B cell (primary cell): ENCODE measurements around the gene SLC16A10. TPM values are rescaled to one million over a fixed set of nuclear protein-coding genes. Genes with fewer than 3 reads are reported as not detected.

Experiments
- ATAC-seq: fragments of 200-7000 bp; cut with Tn5 transposase; one replicate; pipeline ENCODE4 v1.10.0; 2021; ENCODE audit warnings: low read depth, mild to moderate bottlenecking, moderate number of reproducible peaks, moderate library complexity
- CTCF ChIA-PET: fragments of 350-600 bp; sonication (Branson Sonifier 250); formaldehyde crosslinking; loops from one replicate; lab custom pipeline; 2021; ENCODE audit warnings: antibody characterized with exemption, inconsistent platforms; lab: Charles Lee
- POLR2A ChIA-PET: fragments of 350-600 bp; sonication (Branson Sonifier 250); formaldehyde crosslinking; loops from one replicate; lab custom pipeline; 2021; ENCODE audit warnings: antibody characterized with exemption; lab: Charles Lee
- DNase-seq: peaks from one replicate; pipeline ENCODE4 v3.0.0; 2013
- H2AFZ ChIP-seq: 2 replicates; pipeline ENCODE4 v1.6.1; 2012; ENCODE audit warnings: mild to moderate bottlenecking, low read depth, low read length; ENCODE audit not compliant: insufficient read depth, poor library complexity, severe bottlenecking
- H3K27ac ChIP-seq, 2 donors: 1 replicate in 1 of 2; 2 replicates in 1 of 2; pipeline ENCODE4 v1.5.1; 2012 to 2013; ENCODE audit warnings: low read length in 2 of 2, mild to moderate bottlenecking in 2 of 2, moderate library complexity in 1 of 2
- H3K27me3 ChIP-seq, 4 experiments: fragments of 200-600 bp in 1 of 4; sonication (generic) in 1 of 4; replicated peaks in 1 of 4; 1 replicate in 2 of 4; 2 replicates in 2 of 4; pipeline versions ENCODE4 v1.6.1 to v1.7.0; 2013 to 2016; ENCODE audit warnings: low read length in 3 of 4, mild to moderate bottlenecking in 2 of 4, mixed read lengths in 1 of 4, moderate library complexity in 1 of 4; ENCODE audit not compliant: insufficient read depth in 4 of 4, control insufficient read depth in 3 of 4; ENCODE audit errors: control extremely low read depth in 1 of 4
- H3K36me3 ChIP-seq, 2 experiments: replicated peaks in 1 of 2; 1 replicate in 1 of 2; 2 replicates in 1 of 2; pipeline versions ENCODE4 v1.6.1 to v1.7.1; 2013; ENCODE audit warnings: low read length in 1 of 2; ENCODE audit not compliant: insufficient read depth in 2 of 2, control insufficient read depth in 1 of 2; ENCODE audit errors: control extremely low read depth in 1 of 2, extremely low read depth in 1 of 2
- H3K4me1 ChIP-seq, 2 donors: fragments of 200-600 bp in 1 of 2; sonication (generic) in 1 of 2; 1 replicate in 1 of 2; 2 replicates in 1 of 2; pipeline versions ENCODE4 v1.5.1 to v1.6.1; 2013 to 2017; ENCODE audit warnings: low read length in 2 of 2; ENCODE audit not compliant: control insufficient read depth in 2 of 2, insufficient read depth in 2 of 2
- H3K4me2 ChIP-seq: replicated peaks from 2 replicates; pipeline ENCODE3; 2012; ENCODE audit warnings: mild to moderate bottlenecking, low read depth, low read length; ENCODE audit not compliant: poor library complexity, severe bottlenecking
- H3K4me3 ChIP-seq, 5 experiments: fragments of 200-600 bp in 1 of 5; sonication (generic) in 1 of 5; 1 replicate in 3 of 5; 2 replicates in 2 of 5; pipeline versions ENCODE4 v1.5.1 to v1.7.0; 2011 to 2016; ENCODE audit warnings: low read length in 4 of 5, mild to moderate bottlenecking in 4 of 5, low read depth in 2 of 5, control low read depth in 1 of 5, moderate library complexity in 1 of 5; ENCODE audit not compliant: insufficient read depth in 1 of 5; ENCODE audit errors: control extremely low read depth in 1 of 5, extremely low read depth in 1 of 5
- H3K79me2 ChIP-seq: fragments of 200-600 bp; sonication (generic); one replicate; pipeline ENCODE4 v1.6.0; 2016; ENCODE audit warnings: low read length; ENCODE audit not compliant: control insufficient read depth, insufficient read depth
- H3K9ac ChIP-seq: fragments of 200-600 bp; sonication (generic); 2 replicates; pipeline ENCODE4 v1.6.1; 2017; ENCODE audit warnings: mild to moderate bottlenecking, low read length, moderate library complexity
- H3K9me3 ChIP-seq, 3 donors: one replicate each; pipeline versions ENCODE4 v1.6.1 to v1.7.1; 2013; ENCODE audit warnings: low read length in 2 of 3; ENCODE audit not compliant: control insufficient read depth in 2 of 3, insufficient read depth in 1 of 3; ENCODE audit errors: control extremely low read depth in 1 of 3
- H4K20me1 ChIP-seq: 2 replicates; pipeline ENCODE4 v1.6.0; 2012; ENCODE audit warnings: mild to moderate bottlenecking, low read length; ENCODE audit not compliant: insufficient read depth, control insufficient read depth, poor library complexity, severe bottlenecking
- H3K27ac Mint-ChIP-seq: one replicate; pipeline ENCODE4 v1.8.0; 2021; ENCODE audit warnings: mixed read lengths
- H3K27me3 Mint-ChIP-seq: one replicate; pipeline ENCODE4 v1.8.0; 2021; ENCODE audit warnings: mixed read lengths
- H3K4me1 Mint-ChIP-seq: one replicate; pipeline ENCODE4 v1.8.0; 2021; ENCODE audit warnings: mixed read lengths
- H3K4me3 Mint-ChIP-seq: one replicate; pipeline ENCODE4 v1.8.0; 2021; ENCODE audit warnings: mixed read lengths
- H3K9me3 Mint-ChIP-seq: one replicate; pipeline ENCODE4 v1.8.0; 2022; ENCODE audit warnings: mixed read lengths; ENCODE audit not compliant: insufficient read depth
- EZH2 ChIP-seq: IDR thresholded peaks from 2 replicates; pipeline ENCODE4 v1.6.1; 2012; ENCODE audit warnings: borderline replicate concordance, low read depth, mild to moderate bottlenecking, moderate library complexity, low read length; ENCODE audit not compliant: insufficient read depth, poor library complexity, severe bottlenecking
- WGBS: methylation state at CpG from one replicate; pipeline ENCODE4 v1.1.5; 2013; ENCODE audit warnings: missing lambda C conversion rate; ENCODE audit not compliant: insufficient coverage; 5-methylcytosine and 5-hydroxymethylcytosine counted together
- intact Hi-C: fragments of 100-400 bp; cut with micrococcal nuclease; formaldehyde crosslinking; loops from one replicate; pipeline ENCODE4 v1.10.0; 2022
- polyA plus RNA-seq: library from polyadenylated mRNA; depleted of rRNA; stranded (reverse); fragments of >200 nt; gene quantifications from 2 replicates; pipeline ENCODE4 v1.2.3, GENCODE V29; 2012
- total RNA-seq, 2 donors: library from RNA; stranded (reverse); fragments of 120-200 nt in 1 of 2; gene quantifications; 1 replicate in 1 of 2; 2 replicates in 1 of 2; pipeline versions ENCODE4 v1.2.3 to v1.2.4, GENCODE V29; 2013 to 2022
- TF ChIP-seq, protein P1 (sequence below): fragments of 200-600 bp; IDR thresholded peaks from one replicate; pipeline ENCODE4 v1.8.0; 2022; ENCODE audit warnings: antibody characterized with exemption, mild to moderate bottlenecking

The SLC16A10 gene
- total and polyA plus RNA-seq, 2 donors (not counting 1 experiment from before 2014, with no cell fraction given) = 0.06 to 0.71 TPM

DNA sequence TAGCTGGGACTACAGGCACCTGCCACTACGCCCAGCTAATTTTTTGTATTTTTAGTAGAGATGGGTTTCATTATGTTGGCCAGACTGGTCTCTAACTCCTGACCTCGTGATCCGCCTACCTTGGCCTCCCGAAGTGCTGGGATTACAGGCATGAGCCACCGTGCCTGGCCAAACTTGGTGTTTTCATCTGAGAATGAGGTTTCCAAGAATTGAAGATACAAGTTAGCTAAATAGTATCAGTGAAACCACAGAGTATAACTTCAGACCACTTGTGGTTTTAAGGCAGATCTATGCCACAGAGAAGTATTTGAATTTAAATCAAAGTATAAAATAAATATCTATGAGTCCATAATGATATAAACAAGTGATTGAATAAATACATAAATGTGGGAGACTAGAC is 70.1 kb downstream of the SLC16A10 start:
- Histone ChIP-seq H2AFZ (no peak overlapping the region), H3K79me2 (no peaks in the 10 kb centered on the region), H3K27ac (no peak overlapping the region), H3K9ac (no peak overlapping the region), H3K4me2 (no peak overlapping the region), H3K27me3 (no peaks in the 10 kb centered on the region), H3K4me3 (no peak overlapping the region), H3K36me3 (no peaks in the 10 kb centered on the region), H3K4me1 (no peaks in the 10 kb centered on the region), H4K20me1 (no peaks in the 10 kb centered on the region), H3K9me3 (peaks cover 0 to 9% (median 4%) of the 10 kb centered on the region in 3 donors)
- WGBS = 50% methylated on average over 1 of the region's 5 CpGs
- H3K9me3 Mint-ChIP-seq = no peaks in the 10 kb centered on the region
- DNase-seq = no peak
- CTCF ChIA-PET = no interaction called here
- H3K27me3 Mint-ChIP-seq = peaks cover 5% of the 10 kb centered on the region
- no peak for ATAC-seq
- no peak overlapping the region for H3K27ac Mint-ChIP-seq
- TF ChIP-seq, protein P1, sequence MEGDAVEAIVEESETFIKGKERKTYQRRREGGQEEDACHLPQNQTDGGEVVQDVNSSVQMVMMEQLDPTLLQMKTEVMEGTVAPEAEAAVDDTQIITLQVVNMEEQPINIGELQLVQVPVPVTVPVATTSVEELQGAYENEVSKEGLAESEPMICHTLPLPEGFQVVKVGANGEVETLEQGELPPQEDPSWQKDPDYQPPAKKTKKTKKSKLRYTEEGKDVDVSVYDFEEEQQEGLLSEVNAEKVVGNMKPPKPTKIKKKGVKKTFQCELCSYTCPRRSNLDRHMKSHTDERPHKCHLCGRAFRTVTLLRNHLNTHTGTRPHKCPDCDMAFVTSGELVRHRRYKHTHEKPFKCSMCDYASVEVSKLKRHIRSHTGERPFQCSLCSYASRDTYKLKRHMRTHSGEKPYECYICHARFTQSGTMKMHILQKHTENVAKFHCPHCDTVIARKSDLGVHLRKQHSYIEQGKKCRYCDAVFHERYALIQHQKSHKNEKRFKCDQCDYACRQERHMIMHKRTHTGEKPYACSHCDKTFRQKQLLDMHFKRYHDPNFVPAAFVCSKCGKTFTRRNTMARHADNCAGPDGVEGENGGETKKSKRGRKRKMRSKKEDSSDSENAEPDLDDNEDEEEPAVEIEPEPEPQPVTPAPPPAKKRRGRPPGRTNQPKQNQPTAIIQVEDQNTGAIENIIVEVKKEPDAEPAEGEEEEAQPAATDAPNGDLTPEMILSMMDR = no peak
- no peak for TF ChIP-seq EZH2
- H3K4me3 Mint-ChIP-seq = no peak overlapping the region
- intact Hi-C loops = no loop called here
- POLR2A ChIA-PET = no interaction called here
- H3K4me1 Mint-ChIP-seq = no peaks in the 10 kb centered on the region

DNA sequence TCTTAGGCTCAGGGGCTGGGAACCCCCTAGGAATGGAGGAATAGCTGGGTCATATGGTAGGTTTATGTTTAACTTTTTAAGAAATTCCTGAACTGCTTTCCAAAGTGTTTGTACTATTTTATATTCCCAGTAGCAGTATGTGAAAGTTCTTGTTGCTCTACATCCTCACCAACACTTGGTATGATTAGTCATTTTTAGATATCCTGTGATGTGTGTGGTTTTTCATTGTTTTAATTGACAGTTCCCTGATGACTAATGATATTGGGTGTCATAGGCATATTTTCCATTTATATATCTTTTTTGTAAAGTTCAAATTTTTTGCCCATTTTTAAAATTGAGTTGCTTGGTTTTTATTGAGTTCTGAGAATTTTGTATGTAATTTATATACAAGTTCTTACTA is 72.3 kb downstream of the SLC16A10 start:
- POLR2A ChIA-PET = no interaction called here

More for the DNA sequence above, 72.3 kb downstream of the SLC16A10 start:
- Histone ChIP-seq H2AFZ (no peak overlapping the region), H3K4me1 (no peaks in the 10 kb centered on the region), H3K36me3 (no peaks in the 10 kb centered on the region), H3K79me2 (no peaks in the 10 kb centered on the region), H3K9me3 (peaks cover 0 to 17% (median 11%) of the 10 kb centered on the region in 3 donors), H3K4me3 (no peak overlapping the region), H3K4me2 (no peak overlapping the region), H3K27ac (no peak overlapping the region), H4K20me1 (no peaks in the 10 kb centered on the region), H3K27me3 (no peaks in the 10 kb centered on the region), H3K9ac (no peak overlapping the region)
- CTCF ChIA-PET = no interaction called here
- no peak overlapping the region for H3K27ac Mint-ChIP-seq
- H3K27me3 Mint-ChIP-seq = no peaks in the 10 kb centered on the region
- intact Hi-C loops = no loop called here
- TF ChIP-seq, protein P1 = no peak
- no peak for TF ChIP-seq EZH2
- ATAC-seq = no peak
- H3K9me3 Mint-ChIP-seq = peaks cover 5% of the 10 kb centered on the region
- H3K4me3 Mint-ChIP-seq = no peak overlapping the region
- no peaks in the 10 kb centered on the region for H3K4me1 Mint-ChIP-seq
- DNase-seq = no peak
